ENCODE results near the gene ZNF841. TPM values are rescaled to one million over a fixed set of nuclear protein-coding genes. Genes with fewer than 3 reads are reported as not detected.

The ZNF841 gene
- total and polyA plus RNA-seq, 2 of the 8 experiments (the other 6 are each of a cell fraction or from before 2014, with no cell fraction given) = 4.1 to 17.9 TPM

GRCh38 chr19:52099497-52100138 lies 4.1 kb upstream of the ZNF841 start:
- H3K56ac ChIP-seq (replicated peaks; ENCODE audit: insufficient read length, low read depth, low read length) = no peak overlapping the region
- H4K20me1 ChIP-seq (replicated peaks in 1 of 2; ENCODE audit: control insufficient read depth in 1 of 2, insufficient read depth in 2 of 2, low read length in 2 of 2) = peaks cover 0 to 3% of the 10 kb centered on the region in 2 experiments
- no peak overlapping the region for H2AFZ ChIP-seq (ENCODE audit: low read length)
- H2BK15ac ChIP-seq (ENCODE audit: low read length) = no peak overlapping the region
- H3K79me2 ChIP-seq (ENCODE audit: control insufficient read depth in 1 of 2, insufficient read depth in 2 of 2, low read length in 2 of 2) = peaks cover 0 to 5% of the 10 kb centered on the region in 2 experiments; a peak in 1 of 4 replicates
- H3K79me1 ChIP-seq (ENCODE audit: low read depth, low read length) = peaks cover 3% of the 10 kb centered on the region; the same call in 1 of the 2 replicates
- no peak overlapping the region for H4K5ac ChIP-seq (ENCODE audit: insufficient read length, low read depth, low read length)
- H3K23me2 ChIP-seq (ENCODE audit: low read depth, low read length) = peaks cover 5% of the 10 kb centered on the region
- no peak overlapping the region for H2AK5ac ChIP-seq (ENCODE audit: low read depth, low read length)
- DNase-seq (ENCODE audit: low read depth in 1 of 2, low spot score in 2 of 2) (no peak), FAIRE-seq (no peak)
- no peaks in the 10 kb centered on the region for H3K36me3 ChIP-seq (ENCODE audit: control insufficient read depth in 2 of 4, insufficient read depth in 4 of 4, low read length in 3 of 4)
- H3K4me2 ChIP-seq (ENCODE audit: insufficient read depth in 1 of 2, low read depth in 2 of 2, low read length in 2 of 2) = no peak overlapping the region
- H3K27ac ChIP-seq (ENCODE audit: low read depth, low read length) = no peak overlapping the region
- H3K4me1 ChIP-seq (replicated peaks in 1 of 4; ENCODE audit: control insufficient read depth in 3 of 4, insufficient read depth in 4 of 4, low read length in 3 of 4) = peaks cover 0 to under 1% (median 0%) of the 10 kb centered on the region in 4 experiments; a peak in 2 of 7 replicates
- no peak overlapping the region for H2BK20ac ChIP-seq (ENCODE audit: low read length)
- H3K18ac ChIP-seq (ENCODE audit: extremely low read depth, low read length) = no peak overlapping the region
- 92% methylated on average over 2 of the region's 2 CpGs; no CpG with 5 or more reads in 1 of the 2 experiments for WGBS, 2 experiments (ENCODE audit: extremely low coverage in 1 of 2, insufficient coverage in 1 of 2, insufficient read length in 1 of 2, insufficient replicate concordance in 2 of 2, low coverage in 1 of 2, low lambda C conversion rate in 2 of 2, missing lambda C conversion rate in 1 of 2)
- H3K14ac ChIP-seq (ENCODE audit: insufficient read length) = no peak overlapping the region
- H3K9ac ChIP-seq (replicated peaks in 1 of 4; ENCODE audit: extremely low read depth in 1 of 4, low read depth in 3 of 4, low read length in 3 of 4) = no peak overlapping the region
- no peak overlapping the region for H4K8ac ChIP-seq (ENCODE audit: extremely low read depth, insufficient read depth, low read length)
- peaks cover 25 to 42% of the 10 kb centered on the region in 2 experiments for H3K9me3 ChIP-seq (ENCODE audit: insufficient read depth in 2 of 2, low read depth in 1 of 2, low read length in 1 of 2)
- ChIA-PET POLR2A (ENCODE audit: partially characterized antibody) (no interaction called here), CTCF (ENCODE audit: partially characterized antibody) (no interaction called here)
- H3K4ac ChIP-seq (replicated peaks; ENCODE audit: insufficient read length, low read depth, low read length) = no peak overlapping the region
- no peak overlapping the region for H3K23ac ChIP-seq (ENCODE audit: insufficient read length)
- no peak overlapping the region for H2BK120ac ChIP-seq (replicated peaks; ENCODE audit: low read depth, low read length)
- H3K27me3 ChIP-seq (replicated peaks in 1 of 4; ENCODE audit: control insufficient read depth in 3 of 4, extremely low read depth in 1 of 4, insufficient read depth in 3 of 4, low read length in 3 of 4) = no peaks in the 10 kb centered on the region
- no peak overlapping the region for H4K91ac ChIP-seq (replicated peaks; ENCODE audit: insufficient read length, low read length)
- TF ChIP-seq RNF2 (IDR thresholded peaks at IDR 0.05; ENCODE audit: borderline replicate concordance, low read depth, low read length, missing control alignments, poor library complexity, severe bottlenecking) = no peak
- no peak for TF ChIP-seq TCF12 (IDR thresholded peaks at IDR 0.05; ENCODE audit: low read depth, low read length)
- TF ChIP-seq SIX5 (IDR thresholded peaks at IDR 0.05; ENCODE audit: low read depth, low read length) = no peak
- no peak for TF ChIP-seq CHD1 (IDR thresholded peaks at IDR 0.05; ENCODE audit: low read depth, low read length)
- TF ChIP-seq TAF7 (optimal IDR thresholded peaks at IDR 0.05; ENCODE audit: borderline replicate concordance, low read depth, low read length) = no peak
- TF ChIP-seq TAF1 (IDR thresholded peaks at IDR 0.05; ENCODE audit: low read depth, low read length) = no peak
- no peak for TF ChIP-seq BACH1 (IDR thresholded peaks at IDR 0.05; ENCODE audit: low read length)
- no peak for TF ChIP-seq KDM1A (IDR thresholded peaks at IDR 0.05; ENCODE audit: borderline replicate concordance, low read length)
- TF ChIP-seq MAX (IDR thresholded peaks at IDR 0.05) = no peak
- no peak overlapping the region for H3K4me3 ChIP-seq (ENCODE audit: extremely low read depth in 1 of 4, insufficient read depth in 2 of 4, low read depth in 3 of 4, low read length in 4 of 4)
- no peak overlapping the region for H2BK12ac ChIP-seq (ENCODE audit: low read depth, low read length)
- H2BK5ac ChIP-seq (ENCODE audit: low read depth, low read length) = no peak overlapping the region

All from H1 (cell line).